ENCODE data around the gene PRKAR1B.
A peak's percentile ranks its signal among the peaks of the same experiment; 100 is the strongest.

Gene PRKAR1B

DNA sequence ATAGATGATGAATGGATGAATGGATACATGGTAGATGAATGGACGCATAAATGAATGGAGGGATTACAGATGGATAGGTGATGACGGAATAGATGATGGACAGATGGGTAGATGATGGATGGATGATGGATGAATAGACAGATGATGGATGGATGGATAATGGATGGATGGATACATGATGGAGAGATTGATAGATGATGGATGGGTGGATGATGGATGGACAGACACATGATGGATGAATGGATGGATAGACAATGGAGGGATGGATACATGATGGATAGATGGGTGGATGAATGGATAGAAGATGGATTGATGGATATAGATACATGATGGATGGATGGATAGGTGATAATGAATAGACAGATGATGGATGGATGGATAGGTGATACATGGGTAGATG, 198.6 kb downstream of the PRKAR1B start:
- DNase-seq = no peak

DNA sequence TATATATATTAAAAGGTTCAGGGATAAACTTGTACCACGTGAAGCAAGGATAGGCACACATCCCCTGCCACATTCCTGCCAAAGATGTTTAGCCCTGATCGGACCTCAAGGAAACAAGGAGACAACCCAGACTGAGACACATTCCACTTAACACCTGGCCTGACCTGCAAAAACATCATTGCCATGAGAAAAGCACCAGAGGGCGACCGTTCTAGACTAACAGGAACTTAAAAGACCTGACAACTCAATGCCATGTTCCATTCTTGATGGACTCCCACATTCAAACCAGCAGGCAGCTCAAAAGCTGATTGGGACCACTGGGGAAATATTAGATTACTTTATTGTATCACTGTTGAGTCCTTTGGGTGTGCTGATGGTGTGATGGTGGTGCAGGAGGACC, 199.4 kb downstream of the PRKAR1B start:
- DNase-seq = no peak

- no peak for DNase-seq
These were observed 200.5 kb downstream of the PRKAR1B start for GRCh38 chr7:526460-527034.

DNA sequence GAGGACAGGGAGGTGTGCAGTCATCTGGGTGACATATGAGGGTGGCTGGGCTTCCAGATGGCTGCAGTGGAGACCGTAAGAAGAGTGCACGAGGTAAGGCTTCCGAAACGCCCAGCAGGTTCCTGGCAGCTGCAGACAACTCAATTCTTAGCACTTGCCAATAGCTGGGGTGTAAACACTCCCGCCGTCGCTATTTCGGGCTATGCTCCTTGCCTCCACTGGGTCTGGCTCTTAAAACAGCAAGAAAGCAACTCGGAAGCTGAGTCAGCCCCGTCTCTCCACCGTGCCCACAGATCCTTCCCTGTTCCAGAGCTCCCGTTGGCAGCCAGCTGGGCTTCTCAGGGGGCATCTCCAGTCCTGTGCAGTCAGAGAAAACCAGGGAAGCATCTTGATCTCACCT, 201.3 kb downstream of the PRKAR1B start:
- DNase-seq = peak in 21 of 58 donors; percentile 17 to 74 (median 40)

- DNase-seq = no peak
These were observed 202.3 kb downstream of the PRKAR1B start for GRCh38 chr7:524800-525199.

DNA sequence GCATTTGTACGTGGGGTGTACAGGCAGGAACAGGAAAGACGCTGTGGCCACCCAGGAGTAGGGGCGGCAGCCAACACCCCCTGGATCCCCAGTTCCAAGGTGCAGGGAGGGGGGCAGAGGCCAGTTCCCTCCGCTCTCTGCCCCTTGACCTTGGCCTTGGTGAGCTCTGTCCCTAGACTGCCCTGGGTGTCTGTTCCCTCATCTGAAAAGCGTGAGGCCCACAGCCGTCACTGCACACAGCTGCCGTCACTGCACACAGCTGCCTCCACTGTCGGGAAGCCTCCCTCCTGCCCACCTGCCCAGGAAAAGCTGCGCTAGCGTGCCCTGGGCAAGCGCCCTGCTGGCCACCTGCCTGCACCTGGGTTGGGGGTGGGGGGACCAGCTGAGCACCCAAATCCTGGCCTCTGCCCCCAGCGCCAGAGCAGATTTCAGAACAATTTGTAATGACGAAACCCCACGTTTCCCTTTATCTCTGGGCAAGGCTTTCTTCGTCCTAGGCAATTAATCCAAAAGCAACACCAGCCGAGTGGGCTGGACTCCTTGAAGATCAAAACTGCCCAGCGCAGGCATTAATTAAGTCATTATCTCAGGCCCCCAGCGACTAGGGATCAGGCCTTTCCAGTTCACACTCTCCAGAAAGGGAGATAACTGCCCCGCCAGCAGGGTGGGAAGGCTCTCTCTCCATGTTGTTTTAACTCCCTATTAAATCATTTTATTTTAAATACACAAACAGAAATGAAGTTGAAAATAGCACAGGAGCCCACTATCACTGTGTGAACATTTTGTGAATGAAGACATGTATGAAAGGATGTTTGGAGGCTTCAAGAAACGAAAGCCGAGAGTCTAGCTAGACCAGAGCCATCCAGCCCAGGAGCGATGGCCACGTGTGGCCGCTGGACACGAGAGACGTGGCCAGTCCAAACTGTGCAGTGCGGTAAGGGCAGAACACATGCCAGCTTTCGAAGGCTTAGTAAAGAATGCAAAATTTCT, 203.4 kb downstream of the PRKAR1B start:
- no peak for DNase-seq

GRCh38 chr7:522951-523314, 204.1 kb downstream of the PRKAR1B start:
- no peak for DNase-seq

- peak in 24 of 58 donors; percentile 12 to 60 (median 24) for DNase-seq
These were observed 204.8 kb downstream of the PRKAR1B start for GRCh38 chr7:522071-522950.

DNA sequence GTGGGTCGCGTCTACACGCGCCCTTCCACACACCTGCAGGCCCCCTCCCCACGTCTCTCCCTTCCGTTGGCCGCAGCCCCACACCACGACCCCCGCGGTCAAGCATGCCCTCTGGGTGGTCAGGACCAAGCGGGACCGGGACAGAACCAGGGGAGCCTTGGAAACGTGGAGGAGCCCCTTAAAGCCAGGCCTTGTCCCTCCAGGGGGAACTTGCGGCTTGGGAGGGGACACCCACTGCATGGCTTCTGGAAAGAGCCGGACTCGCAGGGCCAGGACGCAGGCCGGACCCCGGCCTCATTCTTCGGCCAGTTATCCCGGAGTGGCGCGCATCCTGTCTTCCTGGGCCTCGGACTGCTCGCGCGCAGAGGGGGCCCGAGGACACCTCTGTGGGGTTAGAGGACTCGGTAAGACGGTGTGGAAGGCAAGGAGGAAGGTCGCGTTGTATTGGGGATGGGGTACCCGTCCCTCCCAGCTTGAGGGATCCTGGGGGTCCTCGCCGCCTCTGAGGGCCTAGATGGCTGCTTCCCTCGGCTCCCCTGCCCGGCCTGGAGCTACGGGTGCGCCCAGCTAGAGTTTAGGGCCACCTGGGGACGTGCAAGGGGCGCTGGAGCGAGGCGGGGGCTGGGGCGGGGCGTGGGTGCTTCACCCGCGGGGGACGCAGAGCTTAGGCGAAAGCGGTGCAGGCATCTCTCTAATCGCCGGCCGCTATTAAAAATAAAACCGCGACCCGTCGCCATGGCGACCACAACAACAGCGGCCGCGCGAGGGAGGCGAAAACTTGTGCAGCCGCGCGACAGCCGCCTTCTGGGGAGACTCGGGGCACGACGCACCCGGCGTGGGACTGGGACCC, 205.6 kb downstream of the PRKAR1B start:
- peak in 24 of 58 donors; percentile 13 to 61 (median 32) for DNase-seq

DNA sequence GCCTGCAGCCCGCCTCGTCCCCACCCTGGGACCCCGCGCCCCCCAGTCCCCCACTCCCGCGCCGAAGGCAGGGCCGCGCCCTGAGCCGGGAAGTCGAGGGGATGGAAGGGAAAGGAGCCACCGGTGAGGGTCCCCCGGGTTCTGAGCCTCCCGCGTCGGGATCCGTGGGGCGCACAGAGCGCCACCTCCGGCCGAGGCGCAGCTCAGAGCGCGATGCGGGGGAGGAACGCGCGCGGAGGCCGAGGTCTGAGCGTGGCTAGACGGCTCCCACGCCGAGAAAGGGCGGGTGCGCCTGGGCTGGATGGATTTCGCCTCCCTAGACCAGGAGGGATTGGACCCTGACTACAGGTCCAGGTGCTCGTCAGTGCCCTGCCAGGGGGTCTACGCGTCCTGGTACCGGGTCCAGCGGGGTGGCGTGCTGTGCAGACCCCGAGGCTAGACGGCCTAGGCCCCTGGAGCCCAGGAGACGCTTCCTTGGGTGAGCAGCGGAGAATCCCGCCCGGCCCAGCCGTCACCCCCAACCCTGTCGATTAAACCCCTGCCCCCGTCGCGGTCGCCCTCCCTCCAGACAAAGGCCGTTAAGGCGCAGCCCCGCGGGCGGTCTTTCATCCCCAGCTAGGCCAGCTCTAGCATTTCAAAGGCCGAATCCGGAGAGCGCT, 206.4 kb downstream of the PRKAR1B start:
- DNase-seq = peak in 4 of 58 donors; percentile 8 to 31 (median 18)

- peak in 50 of 58 donors; percentile 14 to 80 (median 62) for DNase-seq
These were observed 207.3 kb downstream of the PRKAR1B start, which contains the start of gene PDGFA for GRCh38 chr7:519484-520390. Gene PDGFA, minus strand, starts transcription at chr7:519846. Its CDS starts 845 bp downstream, at chr7:519001.

GRCh38 chr7:518630-519483, 208.2 kb downstream of the PRKAR1B start:
- peak in 56 of 58 donors; percentile 31 to 91 (median 81) for DNase-seq

- DNase-seq = peak in 51 of 58 donors; percentile 22 to 79 (median 52)
These were observed 209.1 kb downstream of the PRKAR1B start for GRCh38 chr7:517774-518629.

DNA sequence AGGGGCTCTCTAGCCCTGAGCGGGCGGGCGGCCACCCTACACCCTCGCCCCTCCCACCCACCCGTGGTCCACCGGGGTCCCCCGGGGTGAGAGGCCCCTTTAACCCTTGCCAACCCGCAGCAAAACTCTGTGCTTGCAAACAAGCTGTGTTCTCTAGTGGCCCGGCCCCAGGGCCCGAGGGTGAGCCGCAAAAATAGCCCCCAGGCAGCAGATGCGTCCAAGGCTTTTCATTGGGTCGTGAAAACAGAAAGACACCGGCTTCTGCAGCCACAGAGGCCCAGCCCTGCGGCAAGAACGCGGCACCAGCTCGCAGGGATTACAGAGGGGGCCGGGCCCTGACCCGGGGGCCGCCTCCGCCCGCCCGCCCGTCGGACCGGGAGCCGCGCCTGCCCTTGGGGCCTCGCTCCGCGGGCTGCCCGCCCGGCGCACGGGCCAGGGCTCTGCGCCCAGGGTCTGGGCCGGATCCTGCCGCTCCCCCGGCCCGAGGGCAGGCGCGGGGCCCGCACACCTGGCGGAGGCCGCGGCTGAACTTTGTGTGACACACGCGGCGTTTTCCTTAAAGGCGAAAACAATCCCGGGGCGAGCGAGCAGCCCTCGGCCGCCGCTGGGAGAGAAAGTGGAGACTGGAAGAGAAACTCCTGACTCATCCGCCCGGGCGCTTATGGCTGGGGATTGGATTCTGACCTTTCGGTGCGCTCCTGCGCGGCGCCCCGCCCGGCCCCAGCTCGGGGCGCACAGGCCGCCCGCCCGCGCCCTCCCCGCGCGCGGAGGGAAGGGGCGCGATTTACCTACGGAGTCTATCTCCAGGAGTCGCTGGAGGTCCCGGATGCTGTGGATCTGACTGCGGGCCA, 210.2 kb downstream of the PRKAR1B start:
- peak in 4 of 58 donors; percentile 38 to 67 (median 52) for DNase-seq

- no peak for DNase-seq
These were observed 210.9 kb downstream of the PRKAR1B start for GRCh38 chr7:516216-516605.

DNA sequence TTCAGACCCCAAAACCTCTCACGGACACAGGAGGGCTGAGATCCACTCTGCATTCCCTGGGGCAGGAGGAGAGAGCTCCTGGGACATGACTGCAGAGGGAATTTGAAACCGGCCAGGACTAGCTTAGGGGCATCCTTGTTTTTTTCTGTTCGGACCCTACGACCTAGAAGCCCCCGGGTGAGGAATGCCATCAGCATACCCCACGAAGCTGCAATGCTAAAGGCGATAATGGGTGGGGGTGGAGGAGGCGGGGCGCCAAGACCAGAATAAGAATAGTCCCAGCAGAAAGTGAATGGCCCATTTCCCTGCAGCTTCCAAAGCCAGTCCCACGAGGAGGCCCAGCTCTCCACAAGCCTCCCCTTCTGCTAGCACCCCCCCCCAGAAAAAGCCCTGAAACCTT, 211.5 kb downstream of the PRKAR1B start:
- no peak for DNase-seq
